NAMALWA (cell line): ENCODE data around the gene GFRA4.

Experiments used
- DNase-seq: peaks from one replicate; pipeline ENCODE4 v3.0.0-alpha.2; 2015; ENCODE audit warnings: low spot score

Gene GFRA4

GRCh38 chr20:3673221-3674070 is 10.2 kb upstream of the GFRA4 start:
- no peak for DNase-seq

GRCh38 chr20:3672547-3673171 is 9.5 kb upstream of the GFRA4 start:
- DNase-seq, result no peak

- no peak for DNase-seq
Observed at GRCh38 chr20:3671986-3672546, 8.9 kb upstream of the GFRA4 start.

- DNase-seq, result no peak
Observed at GRCh38 chr20:3670945-3671344, 7.7 kb upstream of the GFRA4 start.

GRCh38 chr20:3670511-3670910 is 7.3 kb upstream of the GFRA4 start:
- DNase-seq, result no peak

- no peak for DNase-seq
Observed at GRCh38 chr20:3669710-3670367, 6.6 kb upstream of the GFRA4 start.

- no peak for DNase-seq
Observed at GRCh38 chr20:3667434-3668037, 4.3 kb upstream of the GFRA4 start.

- no peak for DNase-seq
Observed at GRCh38 chr20:3663858-3664257, 659 bp upstream of the GFRA4 start.

- no peak for DNase-seq
Observed at GRCh38 chr20:3661814-3662665, 1.2 kb downstream of the GFRA4 start.

GRCh38 chr20:3661060-3661813 is 2.0 kb downstream of the GFRA4 start:
- DNase-seq, result no peak

- no peak for DNase-seq
Observed at GRCh38 chr20:3660262-3661059, 2.7 kb downstream of the GFRA4 start.

- no peak for DNase-seq
Observed at GRCh38 chr20:3659492-3660261, 3.5 kb downstream of the GFRA4 start.

GRCh38 chr20:3658716-3659491 is 4.3 kb downstream of the GFRA4 start:
- peak; percentile 63 for DNase-seq

GRCh38 chr20:3658019-3658715 is 5.0 kb downstream of the GFRA4 start:
- DNase-seq, result no peak

- DNase-seq, result no peak
Observed at GRCh38 chr20:3655131-3655405, 8.1 kb downstream of the GFRA4 start.

- DNase-seq, result no peak
Observed at GRCh38 chr20:3654326-3655130, 8.7 kb downstream of the GFRA4 start.

- no peak for DNase-seq
Observed at GRCh38 chr20:3653921-3654320, 9.3 kb downstream of the GFRA4 start.
